H9 (cell line): ENCODE measurements around the gene CDCA7L. TPM values are rescaled to one million over a fixed set of nuclear protein-coding genes. Genes with fewer than 3 reads are reported as not detected.

Source experiments
- DNase-seq: peaks from one replicate; pipeline ENCODE4 v3.0.0-alpha.2; 2017
- H2AFZ ChIP-seq: one replicate; pipeline ENCODE4 v1.6.1; 2013; ENCODE audit warnings: mild to moderate bottlenecking, low read length, control low read depth, moderate library complexity
- H2AK5ac ChIP-seq: 2 replicates; pipeline ENCODE4 v1.6.1; 2013; ENCODE audit warnings: low read length, control low read depth, mixed read lengths; ENCODE audit not compliant: insufficient read length
- H2BK120ac ChIP-seq: one replicate; pipeline ENCODE4 v1.6.1; 2013; ENCODE audit warnings: low read depth, mild to moderate bottlenecking, low read length, control low read depth, inconsistent platforms; ENCODE audit not compliant: poor library complexity, severe bottlenecking
- H2BK12ac ChIP-seq: 2 replicates; pipeline ENCODE4 v1.6.1; 2013; ENCODE audit warnings: low read length, control low read depth, mixed read lengths, low read depth; ENCODE audit not compliant: insufficient read length
- H2BK15ac ChIP-seq: 2 replicates; pipeline ENCODE4 v1.6.1; 2013; ENCODE audit warnings: low read depth, low read length, control low read depth
- H2BK20ac ChIP-seq: one replicate; pipeline ENCODE4 v1.6.1; 2013; ENCODE audit warnings: low read depth, mild to moderate bottlenecking, low read length, control low read depth, inconsistent platforms; ENCODE audit not compliant: poor library complexity, severe bottlenecking
- H2BK5ac ChIP-seq: 2 replicates; pipeline ENCODE4 v1.6.1; 2013; ENCODE audit warnings: low read length, control low read depth, mixed read lengths; ENCODE audit not compliant: insufficient read length
- H3K14ac ChIP-seq: 2 replicates; pipeline ENCODE4 v1.6.1; 2013; ENCODE audit warnings: low read length, control low read depth; ENCODE audit not compliant: insufficient read depth
- H3K18ac ChIP-seq: 2 replicates; pipeline ENCODE4 v1.6.1; 2013; ENCODE audit warnings: low read depth, mild to moderate bottlenecking, mixed read lengths, low read length, control low read depth; ENCODE audit not compliant: insufficient read length
- H3K23ac ChIP-seq: 2 replicates; pipeline ENCODE4 v1.6.1; 2013; ENCODE audit warnings: low read length, control low read depth, mixed read lengths, low read depth; ENCODE audit not compliant: insufficient read length
- H3K23me2 ChIP-seq: 2 replicates; pipeline ENCODE4 v1.6.1; 2013; ENCODE audit warnings: low read depth, mild to moderate bottlenecking, mixed read lengths, low read length, control low read depth; ENCODE audit not compliant: insufficient read length, poor library complexity, severe bottlenecking
- H3K27ac ChIP-seq: 2 replicates; pipeline ENCODE4 v1.5.1; 2013; ENCODE audit warnings: low read length, control low read depth, mixed read lengths, low read depth; ENCODE audit not compliant: insufficient read length
- H3K27me3 ChIP-seq: 2 replicates; pipeline ENCODE4 v1.6.1; 2013; ENCODE audit warnings: low read length, control low read depth, inconsistent platforms; ENCODE audit not compliant: insufficient read depth
- H3K4ac ChIP-seq: 2 replicates; pipeline ENCODE4 v1.6.1; 2013; ENCODE audit warnings: low read depth, mild to moderate bottlenecking, control low read depth, inconsistent platforms, low read length, moderate library complexity
- H3K4me1 ChIP-seq: 2 replicates; pipeline ENCODE4 v1.6.1; 2013; ENCODE audit warnings: low read length, control low read depth, inconsistent platforms; ENCODE audit not compliant: insufficient read depth
- H3K4me2 ChIP-seq: 2 replicates; pipeline ENCODE4 v1.6.1; 2013; ENCODE audit warnings: low read length, control low read depth, mixed read lengths; ENCODE audit not compliant: insufficient read length, insufficient read depth
- H3K56ac ChIP-seq: 2 replicates; pipeline ENCODE4 v1.6.1; 2013; ENCODE audit warnings: low read depth, mild to moderate bottlenecking, mixed read lengths, low read length, control low read depth; ENCODE audit not compliant: insufficient read length
- H3K79me1 ChIP-seq: 2 replicates; pipeline ENCODE4 v1.6.1; 2013; ENCODE audit warnings: low read depth, mild to moderate bottlenecking, moderate library complexity, low read length, control low read depth, inconsistent platforms; ENCODE audit not compliant: insufficient read depth, poor library complexity, severe bottlenecking
- H3K79me2 ChIP-seq: 2 replicates; pipeline ENCODE4 v1.6.1; 2013; ENCODE audit warnings: low read length, control low read depth, inconsistent platforms; ENCODE audit not compliant: insufficient read depth
- H3K9ac ChIP-seq: 2 replicates; pipeline ENCODE4 v1.6.1; 2013; ENCODE audit warnings: low read length, control low read depth, mixed read lengths; ENCODE audit not compliant: insufficient read length; ENCODE audit errors: extremely low read depth
- H3K9me3 ChIP-seq: one replicate; pipeline ENCODE4 v1.6.1; 2013; ENCODE audit warnings: low read depth, low read length, inconsistent platforms; ENCODE audit not compliant: control insufficient read depth
- H3T11ph ChIP-seq: one replicate; pipeline ENCODE4 v1.6.1; 2013; ENCODE audit warnings: mild to moderate bottlenecking, low read length, control low read depth, inconsistent platforms
- H4K20me1 ChIP-seq: one replicate; pipeline ENCODE4 v1.6.1; 2013; ENCODE audit not compliant: control insufficient read depth, insufficient read length, insufficient read depth
- H4K5ac ChIP-seq: 2 replicates; pipeline ENCODE4 v1.6.1; 2013; ENCODE audit warnings: low read depth, mild to moderate bottlenecking, mixed read lengths, low read length, control low read depth; ENCODE audit not compliant: insufficient read length
- H4K8ac ChIP-seq: replicated peaks from 2 replicates; pipeline ENCODE4 v1.6.1; 2013; ENCODE audit warnings: low read length, control low read depth, mixed read lengths, low read depth; ENCODE audit not compliant: insufficient read length
- H4K91ac ChIP-seq: 2 replicates; pipeline ENCODE4 v1.6.1; 2013; ENCODE audit warnings: low read depth, mild to moderate bottlenecking, moderate library complexity, mixed read lengths, low read length, control low read depth; ENCODE audit not compliant: insufficient read length
- H3K27ac Mint-ChIP-seq, 3 experiments: 2 replicates in 2 of 3; 3 replicates in 1 of 3; pipeline ENCODE4 v1.8.0; 2020 to 2021; ENCODE audit warnings: mixed read lengths in 3 of 3, mild to moderate bottlenecking in 1 of 3, moderate library complexity in 1 of 3
- H3K27me3 Mint-ChIP-seq: 2 replicates; pipeline ENCODE4 v1.8.0; 2021; ENCODE audit warnings: low read depth, mild to moderate bottlenecking, moderate library complexity, mixed read lengths
- H3K36me3 Mint-ChIP-seq, 3 experiments: 2 replicates in 2 of 3; 3 replicates in 1 of 3; pipeline ENCODE4 v1.8.0; 2020 to 2021; ENCODE audit warnings: low read depth in 3 of 3, mixed read lengths in 3 of 3; ENCODE audit not compliant: insufficient read depth in 1 of 3
- H3K4me1 Mint-ChIP-seq, 2 experiments: 2 replicates each; pipeline ENCODE4 v1.8.0; 2020; ENCODE audit warnings: mixed read lengths in 2 of 2
- H3K4me3 Mint-ChIP-seq, 2 experiments: 2 replicates in 1 of 2; 3 replicates in 1 of 2; pipeline ENCODE4 v1.8.0; 2020 to 2021; ENCODE audit warnings: mild to moderate bottlenecking in 2 of 2, mixed read lengths in 2 of 2, moderate library complexity in 1 of 2
- H3K9me3 Mint-ChIP-seq, 2 experiments: 2 replicates in 1 of 2; 3 replicates in 1 of 2; pipeline ENCODE4 v1.8.0; 2020; ENCODE audit warnings: mild to moderate bottlenecking in 2 of 2, mixed read lengths in 2 of 2, moderate library complexity in 1 of 2
- CTCF ChIP-seq: fragments of 200-600 bp; sonication (generic); conservative IDR thresholded peaks from 3 replicates; pipeline ENCODE4 v1.8.0; 2021; ENCODE audit warnings: antibody characterized with exemption, mild to moderate bottlenecking
- WGBS: extraction: QIAGEN DNeasy Blood & Tissue Kit; methylation state at CpG from one replicate; pipeline ENCODE4 v1.1.7; 2013; ENCODE audit warnings: missing lambda C conversion rate, low lambda C conversion rate, mixed read lengths; ENCODE audit not compliant: insufficient read length; ENCODE audit errors: extremely low coverage; 5-methylcytosine and 5-hydroxymethylcytosine counted together
- total RNA-seq: library from RNA; stranded (reverse); gene quantifications from 2 replicates; pipeline ENCODE4 v1.2.1, GENCODE V29; 2021

CDCA7L gene
- total RNA-seq, 1 experiment from 2014 or later: 104 TPM

GRCh38 chr7:21966271-21966670 is 20.6 kb upstream of the CDCA7L start:
- no peak overlapping the region for H3K23ac ChIP-seq
- H3K9me3 Mint-ChIP-seq: no peaks in the 10 kb centered on the region
- H4K8ac ChIP-seq: no peak overlapping the region
- H3K36me3 Mint-ChIP-seq: no peaks in the 10 kb centered on the region
- H3K4me3 Mint-ChIP-seq: no peak overlapping the region
- 0 out of 4 replicates have a peak, but pooled peaks cover 0 to 3% of the 10 kb centered on the region in 2 experiments for H3K4me1 Mint-ChIP-seq
- no CpG with 5 or more reads among the region's 1 CpG for WGBS
- no peak overlapping the region for H2AFZ ChIP-seq
- no peak overlapping the region for H3K4ac ChIP-seq
- no peak overlapping the region for H2BK120ac ChIP-seq
- H3K4me1 ChIP-seq: no peaks in the 10 kb centered on the region
- H3K9me3 ChIP-seq: no peaks in the 10 kb centered on the region
- H3T11ph ChIP-seq: no peak overlapping the region
- no peak overlapping the region for H2BK5ac ChIP-seq
- H2BK20ac ChIP-seq: no peak overlapping the region
- no peak overlapping the region for H2AK5ac ChIP-seq
- no peak overlapping the region for H3K27ac ChIP-seq
- no peak overlapping the region for H3K14ac ChIP-seq
- H4K5ac ChIP-seq: no peak overlapping the region
- no peak overlapping the region for H2BK12ac ChIP-seq
- H3K23me2 ChIP-seq: no peaks in the 10 kb centered on the region
- H3K27ac Mint-ChIP-seq: no peak overlapping the region
- H3K27me3 Mint-ChIP-seq: no peaks in the 10 kb centered on the region; the same call in 1 of the 2 replicates
- no peaks in the 10 kb centered on the region for H4K20me1 ChIP-seq
- no peak overlapping the region for H3K18ac ChIP-seq
- H4K91ac ChIP-seq: no peak overlapping the region
- TF ChIP-seq CTCF: no peak
- H3K9ac ChIP-seq: no peak overlapping the region
- no peak overlapping the region for H3K4me2 ChIP-seq
- DNase-seq: no peak
- no peaks in the 10 kb centered on the region for H3K27me3 ChIP-seq
- no peak overlapping the region for H3K56ac ChIP-seq
- H3K79me1 ChIP-seq: no peaks in the 10 kb centered on the region
- no peaks in the 10 kb centered on the region for H3K79me2 ChIP-seq
- no peak overlapping the region for H2BK15ac ChIP-seq
